Choroid plexus epithelial cell (primary cell): Measurements from ENCODE around the gene CREB3L2.
"Not testable (repeated sequence)": the region's sequence is repeated elsewhere in the genome, so short reads cannot be mapped to it uniquely, and the experiment has no call there.

Source experiments
- DNase-seq: peaks from one replicate; pipeline ENCODE4 v3.0.0-alpha.2; 2010; ENCODE audit warnings: low read depth
- H3K4me3 ChIP-seq: 2 replicates; pipeline ENCODE4 v1.5.1; 2011; ENCODE audit warnings: low read depth, mild to moderate bottlenecking, control low read depth, low read length, moderate library complexity
- CTCF ChIP-seq: conservative IDR thresholded peaks from 2 replicates; pipeline ENCODE4 v1.5.1; 2011; ENCODE audit warnings: low read depth, mild to moderate bottlenecking, control low read depth, inconsistent platforms, low read length, moderate library complexity

Gene CREB3L2

DNA sequence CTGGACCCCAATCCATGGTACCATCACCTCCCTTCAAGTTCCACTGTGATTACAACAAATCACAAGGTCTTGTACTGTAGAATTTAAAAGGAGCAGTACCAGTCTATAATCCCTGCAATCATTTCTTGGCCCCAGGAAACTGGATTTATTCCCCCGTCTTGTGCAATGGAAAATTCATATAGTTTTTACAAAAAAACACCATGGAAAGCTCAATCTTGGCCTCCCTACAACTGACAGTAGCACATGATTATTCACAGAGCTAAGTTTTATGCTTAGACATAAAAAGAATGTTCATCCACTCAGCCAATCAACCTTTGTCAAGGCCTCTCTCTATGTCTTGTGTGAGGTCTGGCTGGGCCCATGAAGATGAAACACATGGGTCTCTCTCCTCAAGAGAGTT, 165.3 kb downstream of the CREB3L2 start:
- no peak overlapping the region for H3K4me3 ChIP-seq
- no peak for DNase-seq
- TF ChIP-seq CTCF = no peak

DNA sequence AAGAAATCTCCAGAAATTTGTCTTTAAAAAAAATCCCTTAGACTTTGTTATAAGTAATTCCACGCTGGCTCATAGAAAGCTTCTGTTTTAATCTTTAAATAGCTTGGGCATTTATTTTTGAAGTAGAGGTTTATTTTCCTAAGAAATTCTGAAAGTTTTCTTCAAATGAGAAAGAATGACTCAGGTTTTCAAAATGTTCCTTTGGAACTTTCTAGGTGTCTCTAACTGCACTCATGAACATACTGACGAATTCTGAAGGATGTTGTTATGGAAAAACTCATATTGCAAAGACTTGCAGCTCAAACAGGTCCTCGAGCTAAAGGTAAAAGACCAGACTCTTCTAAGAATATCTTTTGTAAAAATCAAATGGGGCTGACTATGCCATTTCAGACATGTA, 165.8 kb downstream of the CREB3L2 start:
- peak; percentile 49 for DNase-seq
- no peak overlapping the region for H3K4me3 ChIP-seq
- no peak for TF ChIP-seq CTCF

DNA sequence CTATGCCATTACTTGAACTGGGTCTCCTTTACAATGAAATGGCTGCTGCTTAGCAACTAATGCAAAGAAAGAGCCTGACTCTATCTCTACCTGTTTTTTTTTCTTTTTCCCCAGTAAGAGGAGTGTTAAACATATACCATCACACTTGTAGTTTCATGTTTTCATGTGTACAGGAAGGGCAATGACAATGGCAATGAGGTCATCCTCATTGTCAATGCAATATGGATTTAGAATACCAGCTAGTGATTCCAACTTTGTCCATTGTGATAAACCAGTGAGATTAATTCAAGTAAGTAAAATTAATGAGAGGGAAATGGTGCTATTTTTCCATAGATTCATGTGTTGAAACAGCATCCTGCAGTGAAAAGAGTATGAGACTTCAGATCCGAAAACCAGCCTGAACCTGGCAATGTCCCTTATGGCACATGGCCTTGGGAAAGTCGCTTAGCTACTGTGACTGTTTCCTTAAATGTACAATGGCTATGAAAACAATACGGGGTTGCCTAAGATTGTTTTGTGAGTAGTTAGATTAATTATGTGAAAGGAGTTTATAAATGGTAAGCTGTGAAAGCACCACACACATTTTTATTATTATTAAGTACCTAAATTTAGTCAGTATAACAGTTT, 166.3 kb downstream of the CREB3L2 start:
- H3K4me3 ChIP-seq = no peak overlapping the region
- TF ChIP-seq CTCF = no peak
- no peak for DNase-seq

- no peak for TF ChIP-seq CTCF
- no peak for DNase-seq
- no peak overlapping the region for H3K4me3 ChIP-seq
These were observed 167.3 kb downstream of the CREB3L2 start for GRCh38 chr7:137834552-137834951.

DNA sequence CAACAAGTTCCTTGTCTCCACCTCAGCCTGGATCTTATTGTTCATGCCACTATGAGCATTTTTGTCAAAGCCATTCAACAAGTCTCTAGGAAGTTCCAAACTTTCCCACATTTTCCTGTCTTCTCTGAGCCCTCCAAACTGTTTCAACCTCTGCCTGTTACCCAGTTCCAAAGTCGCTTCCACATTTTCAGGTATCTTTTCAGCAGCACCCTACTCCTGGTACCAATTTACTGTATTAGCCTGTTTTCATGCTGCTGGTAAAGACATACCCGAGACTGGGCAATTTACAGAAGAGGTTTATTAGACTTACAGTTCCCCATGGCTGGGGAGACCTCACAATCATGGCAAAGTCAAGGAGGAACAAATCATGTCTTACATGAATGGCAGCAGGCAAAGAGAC, 168.9 kb downstream of the CREB3L2 start:
- not testable (repeated sequence) for H3K4me3 ChIP-seq, DNase-seq

DNA sequence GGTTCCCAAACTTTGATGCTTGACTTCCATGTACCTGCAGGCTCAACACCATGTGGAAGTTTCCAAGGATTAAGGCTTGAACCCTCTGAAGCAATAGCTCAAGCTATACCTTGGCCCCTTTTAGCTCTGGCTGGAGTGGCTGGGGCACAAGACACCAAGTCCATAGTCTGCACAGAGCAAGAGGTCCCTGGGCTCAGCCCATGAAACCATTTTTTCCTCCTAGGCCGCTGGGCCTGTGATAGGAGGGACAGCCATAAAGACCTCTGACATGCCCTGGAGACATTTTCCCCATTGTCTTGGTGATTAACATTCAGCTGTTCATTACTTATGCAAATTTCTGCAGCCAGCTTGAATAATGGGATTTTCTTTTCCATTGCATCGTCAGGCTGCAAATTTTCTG, 169.5 kb downstream of the CREB3L2 start:
- H3K4me3 ChIP-seq = no peak overlapping the region

GRCh38 chr7:137831555-137831954, 170.3 kb downstream of the CREB3L2 start:
- DNase-seq = not testable (repeated sequence)

More for the DNA sequence above, 169.5 kb downstream of the CREB3L2 start:
- no peak for DNase-seq
- no peak for TF ChIP-seq CTCF

GRCh38 chr7:137829337-137829992, 172.4 kb downstream of the CREB3L2 start:
- no peak for TF ChIP-seq CTCF
- no peak for DNase-seq
- no peak overlapping the region for H3K4me3 ChIP-seq

More at GRCh38 chr7:137831555-137831954, 170.3 kb downstream of the CREB3L2 start:
- H3K4me3 ChIP-seq = not testable (repeated sequence)
